Panc1 (cell line): Measurements from ENCODE around the gene EDC3.
"Not testable (repeated sequence)": the region's sequence is repeated elsewhere in the genome, so short reads cannot be mapped to it uniquely, and the experiment has no call there.

Source experiments
- POLR2AphosphoS5 ChIP-seq: IDR thresholded peaks from 2 replicates; pipeline ENCODE4 v1.6.1; 2012; ENCODE audit warnings: mild to moderate bottlenecking, low read depth, low read length, moderate library complexity
- TF ChIP-seq, protein P1 (sequence below): fragments of 450-650 bp; IDR thresholded peaks from 2 replicates; pipeline ENCODE4 v1.5.1; 2017; ENCODE audit warnings: mild to moderate bottlenecking

DNA sequence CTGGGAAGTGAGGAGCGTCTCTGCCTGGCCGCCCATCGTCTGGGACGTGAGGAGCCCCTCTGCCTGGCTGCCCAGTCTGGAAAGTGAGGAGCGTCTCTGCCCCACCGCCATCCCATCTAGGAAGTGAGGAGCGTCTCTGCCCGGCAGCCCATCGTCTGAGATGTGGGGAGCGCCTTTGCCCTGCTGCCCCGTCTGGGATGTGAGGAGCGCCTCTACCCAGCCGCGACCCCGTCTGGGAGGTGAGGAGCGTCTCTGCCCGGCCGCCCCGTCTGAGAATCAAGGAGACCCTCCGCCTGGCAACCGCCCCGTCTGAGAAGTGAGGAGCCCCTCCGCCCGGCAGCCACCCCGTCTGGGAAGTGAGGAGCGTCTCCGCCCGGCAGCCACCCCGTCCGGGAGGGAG is 32.9 kb upstream of the EDC3 start:
- TF ChIP-seq, protein P1, sequence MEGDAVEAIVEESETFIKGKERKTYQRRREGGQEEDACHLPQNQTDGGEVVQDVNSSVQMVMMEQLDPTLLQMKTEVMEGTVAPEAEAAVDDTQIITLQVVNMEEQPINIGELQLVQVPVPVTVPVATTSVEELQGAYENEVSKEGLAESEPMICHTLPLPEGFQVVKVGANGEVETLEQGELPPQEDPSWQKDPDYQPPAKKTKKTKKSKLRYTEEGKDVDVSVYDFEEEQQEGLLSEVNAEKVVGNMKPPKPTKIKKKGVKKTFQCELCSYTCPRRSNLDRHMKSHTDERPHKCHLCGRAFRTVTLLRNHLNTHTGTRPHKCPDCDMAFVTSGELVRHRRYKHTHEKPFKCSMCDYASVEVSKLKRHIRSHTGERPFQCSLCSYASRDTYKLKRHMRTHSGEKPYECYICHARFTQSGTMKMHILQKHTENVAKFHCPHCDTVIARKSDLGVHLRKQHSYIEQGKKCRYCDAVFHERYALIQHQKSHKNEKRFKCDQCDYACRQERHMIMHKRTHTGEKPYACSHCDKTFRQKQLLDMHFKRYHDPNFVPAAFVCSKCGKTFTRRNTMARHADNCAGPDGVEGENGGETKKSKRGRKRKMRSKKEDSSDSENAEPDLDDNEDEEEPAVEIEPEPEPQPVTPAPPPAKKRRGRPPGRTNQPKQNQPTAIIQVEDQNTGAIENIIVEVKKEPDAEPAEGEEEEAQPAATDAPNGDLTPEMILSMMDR, result not testable (repeated sequence)
- not testable (repeated sequence) for TF ChIP-seq POLR2AphosphoS5
